GM12801 (cell line): ENCODE results near the gene ASAP2.

Source experiments
- CTCF ChIP-seq: IDR thresholded peaks from one replicate; pipeline ENCODE4 v1.5.1; 2011; ENCODE audit warnings: control low read depth; ENCODE audit not compliant: insufficient read length; ENCODE audit errors: extremely low read depth

Gene ASAP2

GRCh38 chr2:9398881-9399780 is 192.5 kb downstream of the ASAP2 start:
- no peak for TF ChIP-seq CTCF

- no peak for TF ChIP-seq CTCF
Measured at GRCh38 chr2:9400268-9401058, 193.9 kb downstream of the ASAP2 start.

- no peak for TF ChIP-seq CTCF
Measured at GRCh38 chr2:9401059-9401547, 194.5 kb downstream of the ASAP2 start.

- TF ChIP-seq CTCF: no peak
Measured at GRCh38 chr2:9401646-9402371, 195.2 kb downstream of the ASAP2 start.

GRCh38 chr2:9403924-9404323 is 197.3 kb downstream of the ASAP2 start:
- TF ChIP-seq CTCF: no peak

- TF ChIP-seq CTCF: no peak
Measured at GRCh38 chr2:9404451-9404850, 197.8 kb downstream of the ASAP2 start.

- no peak for TF ChIP-seq CTCF
Measured at GRCh38 chr2:9405636-9406035, 199.0 kb downstream of the ASAP2 start.
